Measurements from ENCODE around the gene CDK14.

DNA sequence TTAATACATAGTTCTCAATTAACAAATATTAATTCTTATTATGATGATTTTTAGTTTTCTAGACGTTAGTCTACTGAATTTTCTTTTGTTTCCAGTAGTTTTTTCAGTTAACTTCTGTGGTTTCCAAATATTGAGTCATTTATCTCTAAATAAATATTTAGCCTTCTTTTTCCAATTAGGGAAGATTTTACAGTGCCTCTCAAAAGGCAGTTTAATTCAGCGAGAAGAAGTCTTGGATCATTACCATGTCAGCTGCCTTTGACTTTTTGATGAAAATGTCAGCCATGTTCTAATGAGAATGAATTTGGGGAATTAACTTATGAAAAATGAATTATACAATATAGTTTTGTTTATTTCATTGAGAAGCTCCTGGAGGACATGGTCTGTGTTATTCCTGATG lies 90.0 kb downstream of the CDK14 start:
- TF ChIP-seq, protein P1, sequence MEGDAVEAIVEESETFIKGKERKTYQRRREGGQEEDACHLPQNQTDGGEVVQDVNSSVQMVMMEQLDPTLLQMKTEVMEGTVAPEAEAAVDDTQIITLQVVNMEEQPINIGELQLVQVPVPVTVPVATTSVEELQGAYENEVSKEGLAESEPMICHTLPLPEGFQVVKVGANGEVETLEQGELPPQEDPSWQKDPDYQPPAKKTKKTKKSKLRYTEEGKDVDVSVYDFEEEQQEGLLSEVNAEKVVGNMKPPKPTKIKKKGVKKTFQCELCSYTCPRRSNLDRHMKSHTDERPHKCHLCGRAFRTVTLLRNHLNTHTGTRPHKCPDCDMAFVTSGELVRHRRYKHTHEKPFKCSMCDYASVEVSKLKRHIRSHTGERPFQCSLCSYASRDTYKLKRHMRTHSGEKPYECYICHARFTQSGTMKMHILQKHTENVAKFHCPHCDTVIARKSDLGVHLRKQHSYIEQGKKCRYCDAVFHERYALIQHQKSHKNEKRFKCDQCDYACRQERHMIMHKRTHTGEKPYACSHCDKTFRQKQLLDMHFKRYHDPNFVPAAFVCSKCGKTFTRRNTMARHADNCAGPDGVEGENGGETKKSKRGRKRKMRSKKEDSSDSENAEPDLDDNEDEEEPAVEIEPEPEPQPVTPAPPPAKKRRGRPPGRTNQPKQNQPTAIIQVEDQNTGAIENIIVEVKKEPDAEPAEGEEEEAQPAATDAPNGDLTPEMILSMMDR (IDR thresholded peaks at IDR 0.05; ENCODE audit: low read length), result no peak
- no peak for TF ChIP-seq EZH2phosphoT487 (IDR thresholded peaks at IDR 0.05; ENCODE audit: low read length)
- TF ChIP-seq EZH2 (optimal IDR thresholded peaks at IDR 0.05; ENCODE audit: low read depth, low read length), result no peak
